GM18517 (cell line): ENCODE results near the gene DIP2C.
"Not testable (repeated sequence)": the region's sequence is repeated elsewhere in the genome, so short reads cannot be mapped to it uniquely, and the experiment has no call there.

Experiments used
- ATAC-seq: cut with Tn5 transposase; IDR thresholded peaks from one replicate; pipeline ENCODE4 v1.9.1; 2021; ENCODE audit warnings: mild to moderate bottlenecking, moderate library complexity; ENCODE audit not compliant: unreplicated experiment

Gene DIP2C

GRCh38 chr10:323046-323445, 366.4 kb downstream of the DIP2C start:
- ATAC-seq: not testable (repeated sequence)

- no peak for ATAC-seq
Observed at GRCh38 chr10:320771-321170, 368.7 kb downstream of the DIP2C start.

GRCh38 chr10:317926-318325, 371.5 kb downstream of the DIP2C start:
- no peak for ATAC-seq

- peak; percentile 99 for ATAC-seq
Observed at GRCh38 chr10:317271-317769, 372.1 kb downstream of the DIP2C start.

- ATAC-seq: no peak
Observed at GRCh38 chr10:316390-316789, 373.1 kb downstream of the DIP2C start.

- no peak for ATAC-seq
Observed at GRCh38 chr10:314871-315270, 374.6 kb downstream of the DIP2C start.

GRCh38 chr10:314381-314780, 375.1 kb downstream of the DIP2C start:
- ATAC-seq: no peak

GRCh38 chr10:311901-312665, 377.4 kb downstream of the DIP2C start:
- ATAC-seq: no peak

GRCh38 chr10:310976-311639, 378.4 kb downstream of the DIP2C start:
- no peak for ATAC-seq

GRCh38 chr10:310371-310770, 379.1 kb downstream of the DIP2C start:
- no peak for ATAC-seq

- no peak for ATAC-seq
Observed at GRCh38 chr10:308572-309085, 380.8 kb downstream of the DIP2C start.

- no peak for ATAC-seq
Observed at GRCh38 chr10:308101-308500, 381.4 kb downstream of the DIP2C start.

- ATAC-seq: no peak
Observed at GRCh38 chr10:307659-308058, 381.8 kb downstream of the DIP2C start.

GRCh38 chr10:306675-307185, 382.7 kb downstream of the DIP2C start:
- ATAC-seq: no peak

GRCh38 chr10:306007-306674, 383.3 kb downstream of the DIP2C start:
- ATAC-seq: no peak

GRCh38 chr10:305034-305433, 384.4 kb downstream of the DIP2C start:
- no peak for ATAC-seq

- no peak for ATAC-seq
Observed at GRCh38 chr10:301536-301935, 387.9 kb downstream of the DIP2C start.

- ATAC-seq: not testable (repeated sequence)
Observed at GRCh38 chr10:300580-300979, 388.9 kb downstream of the DIP2C start.

- ATAC-seq: no peak
Observed at GRCh38 chr10:299969-300368, 389.5 kb downstream of the DIP2C start.

GRCh38 chr10:299512-299911, 390.0 kb downstream of the DIP2C start:
- ATAC-seq: no peak

GRCh38 chr10:298033-298432, 391.4 kb downstream of the DIP2C start:
- no peak for ATAC-seq
